ENCODE results near the gene MPIG6B.

DNA sequence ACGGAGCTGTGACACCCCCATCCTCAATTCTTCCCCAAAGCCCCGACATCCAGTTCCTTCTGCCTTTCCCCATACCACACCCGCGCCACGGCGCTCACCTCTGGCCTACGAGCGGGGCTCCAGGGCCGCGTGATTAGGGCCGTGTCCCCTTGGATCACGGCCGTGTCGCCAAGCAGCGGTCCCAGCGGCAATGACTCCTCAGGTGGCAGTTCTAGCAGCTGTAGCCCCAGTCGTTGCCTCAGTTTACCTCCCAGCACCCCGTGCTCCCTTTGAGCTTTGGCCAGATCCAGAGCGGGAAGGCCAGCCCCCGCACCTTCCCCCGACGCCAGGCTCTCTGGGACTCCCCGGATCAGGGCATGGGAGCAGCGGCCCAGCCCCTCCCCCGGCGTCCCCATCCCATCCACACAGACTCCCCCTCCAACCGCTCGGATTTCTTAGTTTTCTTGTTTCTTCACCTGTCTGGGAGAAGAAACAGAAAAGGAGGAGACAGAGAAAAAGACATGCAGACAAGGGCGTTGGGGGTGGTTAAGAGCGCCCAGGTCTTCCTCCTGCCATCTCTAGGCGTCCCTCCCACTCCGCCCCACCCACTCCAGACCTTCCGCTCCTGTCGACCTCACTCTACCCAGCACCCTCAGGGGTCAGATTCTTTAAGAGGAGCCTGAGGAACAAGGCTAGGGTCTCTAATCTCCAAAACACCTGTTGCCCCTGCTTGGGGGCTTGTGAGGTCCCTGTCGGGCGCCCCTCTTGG, 5.8 kb downstream of the MPIG6B start, which contains the start of gene DDAH2:
- TF ChIP-seq CTCF (conservative IDR thresholded peaks at IDR 0.05; ENCODE audit: low read length): peak; percentile 91
- no peak for TF ChIP-seq EZH2phosphoT487 (IDR thresholded peaks at IDR 0.05; ENCODE audit: borderline replicate concordance, low read depth, low read length)
